Testis (tissue), 5 donors: Measurements from ENCODE around the gene HTR5A. TPM values are rescaled to one million over a fixed set of nuclear protein-coding genes. Genes with fewer than 3 reads are reported as not detected.

ENCODE experiments used
- DNase-seq: peaks from one replicate; pipeline ENCODE4 v3.0.0-alpha.2; 2019
- H3K27ac ChIP-seq, 2 donors: fragments of 200-600 bp; sonication (generic); one replicate each; pipeline ENCODE4 v1.5.1; 2019
- H3K27me3 ChIP-seq: fragments of 200-600 bp; sonication (generic); one replicate; pipeline ENCODE4 v1.5.1; 2019
- H3K36me3 ChIP-seq: fragments of 200-600 bp; sonication (generic); one replicate; pipeline ENCODE4 v1.5.1; 2017; ENCODE audit warnings: low read depth; ENCODE audit errors: missing control alignments
- H3K4me1 ChIP-seq: fragments of 200-600 bp; sonication (generic); one replicate; pipeline ENCODE4 v1.5.1; 2019
- H3K4me3 ChIP-seq, 2 donors: fragments of 200-600 bp; sonication (generic); one replicate each; pipeline ENCODE4 v1.5.1; 2017 to 2019
- H3K9me3 ChIP-seq: fragments of 200-600 bp; sonication (generic); one replicate; pipeline ENCODE4 v1.5.1; 2017
- POLR2A ChIP-seq: fragments of 450-650 bp; IDR thresholded peaks from one replicate; pipeline ENCODE4 v1.6.1; 2017; ENCODE audit warnings: antibody characterized with exemption, mild to moderate bottlenecking, moderate library complexity
- WGBS, 2 donors: methylation state at CpG; one replicate each; pipeline ENCODE4 v1.1.5; 2018; 5-methylcytosine and 5-hydroxymethylcytosine counted together
- intact Hi-C: fragments of 100-400 bp; cut with DNase I; formaldehyde crosslinking; loops from one replicate; pipeline ENCODE4 v1.15.1; 2023; ENCODE audit warnings: low total_unique reads
- long read RNA-seq, 2 donors: transcript quantifications; one replicate each; lab custom pipeline, GENCODE V29; 2026
- polyA plus RNA-seq: library from polyadenylated mRNA; stranded (reverse); fragments of 350-450 nt; fragmentation: Illumina TruSeq; extraction: RNeasy Lipid Tissue Mini Kit (QIAGEN cat#74804); gene quantifications from one replicate; pipeline ENCODE4 v1.2.3, GENCODE V29; 2014; ENCODE audit warnings: low read depth, low replicate concordance; ENCODE audit not compliant: insufficient read depth
- total RNA-seq, 2 donors: library from RNA; depleted of rRNA; stranded (reverse); fragments of >200 nt; gene quantifications; one replicate each; pipeline ENCODE4 v1.2.3, GENCODE V29; 2016
- TF ChIP-seq, protein P1 (sequence below), 3 experiments: fragments of 450-650 bp in 2 of 3; fragments of 200-600 bp in 1 of 3; sonication (generic) in 1 of 3; IDR thresholded peaks; one replicate each; pipeline ENCODE4 v1.5.1; 2016 to 2019; ENCODE audit warnings: antibody characterized with exemption in 3 of 3, mild to moderate bottlenecking in 2 of 3, moderate library complexity in 1 of 3

HTR5A gene
- total RNA-seq (under 1 TPM; 0.87 to 0.93 TPM), polyA plus RNA-seq (2.8 TPM)
- long read RNA-seq, donor 1, result 0 reads
- long read RNA-seq, donor 2, result 0 reads

DNA sequence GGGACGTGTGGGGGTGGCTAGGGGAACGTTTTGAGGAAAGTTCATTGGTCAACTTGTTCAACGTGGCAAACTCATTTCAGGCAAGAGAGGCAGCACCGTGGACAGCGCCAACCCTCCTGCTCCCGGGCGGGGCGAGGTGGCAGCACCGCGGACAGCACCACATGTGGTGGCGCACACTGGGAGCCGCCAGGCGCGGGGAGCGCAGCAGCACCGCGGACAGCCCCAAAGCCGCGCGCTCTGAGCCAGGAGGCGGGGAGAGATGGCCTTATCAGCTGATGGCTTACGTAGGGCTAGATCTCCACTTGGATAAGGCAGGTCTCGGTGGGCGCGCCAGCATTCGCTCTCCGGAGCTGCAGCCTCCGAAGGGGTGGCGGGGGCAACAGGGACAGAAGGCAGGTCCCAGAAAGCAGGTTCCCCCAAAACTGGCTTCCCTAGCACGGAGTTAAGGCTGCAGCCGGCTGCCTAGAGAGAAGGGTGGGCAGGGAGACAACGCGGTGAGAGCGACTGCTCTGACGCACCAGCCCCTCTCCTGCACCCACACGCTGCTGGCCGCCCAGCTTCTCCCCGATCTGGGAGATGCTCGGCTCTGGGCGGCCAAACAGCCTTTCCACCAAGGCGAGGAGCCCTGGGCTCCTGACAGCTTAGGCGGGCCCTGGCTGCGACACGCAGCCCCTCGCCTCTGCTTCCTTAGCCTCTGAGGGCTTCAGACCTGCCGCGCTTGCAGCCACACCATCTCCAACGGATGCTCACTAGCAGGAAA is at the start of gene HTR5A:
HTR5A (plus strand) TSS at position 333 of the 760 bp plus-strand sequence. CDS start 576 bp downstream, outside the sequence.
- Histone ChIP-seq H3K27ac (no peak within 1 kb of the TSS), H3K4me3 (no peak within 1 kb of the TSS), H3K4me1 (no peaks in the 10 kb centered on the region), H3K36me3 (no peaks in the 10 kb centered on the region), H3K9me3 (no peaks in the 10 kb centered on the region), H3K27me3 (no peaks in the 10 kb centered on the region)
- DNase-seq, result peak; percentile 91
- intact Hi-C loops, result no loop called here
- no peak for TF ChIP-seq POLR2A
- TF ChIP-seq, protein P1, sequence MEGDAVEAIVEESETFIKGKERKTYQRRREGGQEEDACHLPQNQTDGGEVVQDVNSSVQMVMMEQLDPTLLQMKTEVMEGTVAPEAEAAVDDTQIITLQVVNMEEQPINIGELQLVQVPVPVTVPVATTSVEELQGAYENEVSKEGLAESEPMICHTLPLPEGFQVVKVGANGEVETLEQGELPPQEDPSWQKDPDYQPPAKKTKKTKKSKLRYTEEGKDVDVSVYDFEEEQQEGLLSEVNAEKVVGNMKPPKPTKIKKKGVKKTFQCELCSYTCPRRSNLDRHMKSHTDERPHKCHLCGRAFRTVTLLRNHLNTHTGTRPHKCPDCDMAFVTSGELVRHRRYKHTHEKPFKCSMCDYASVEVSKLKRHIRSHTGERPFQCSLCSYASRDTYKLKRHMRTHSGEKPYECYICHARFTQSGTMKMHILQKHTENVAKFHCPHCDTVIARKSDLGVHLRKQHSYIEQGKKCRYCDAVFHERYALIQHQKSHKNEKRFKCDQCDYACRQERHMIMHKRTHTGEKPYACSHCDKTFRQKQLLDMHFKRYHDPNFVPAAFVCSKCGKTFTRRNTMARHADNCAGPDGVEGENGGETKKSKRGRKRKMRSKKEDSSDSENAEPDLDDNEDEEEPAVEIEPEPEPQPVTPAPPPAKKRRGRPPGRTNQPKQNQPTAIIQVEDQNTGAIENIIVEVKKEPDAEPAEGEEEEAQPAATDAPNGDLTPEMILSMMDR (IDR thresholded peaks at IDR 0.05), result no peak
- 0 to 2% methylated on average over 5 to 41 of the region's 48 CpGs for WGBS, 2 donors

DNA sequence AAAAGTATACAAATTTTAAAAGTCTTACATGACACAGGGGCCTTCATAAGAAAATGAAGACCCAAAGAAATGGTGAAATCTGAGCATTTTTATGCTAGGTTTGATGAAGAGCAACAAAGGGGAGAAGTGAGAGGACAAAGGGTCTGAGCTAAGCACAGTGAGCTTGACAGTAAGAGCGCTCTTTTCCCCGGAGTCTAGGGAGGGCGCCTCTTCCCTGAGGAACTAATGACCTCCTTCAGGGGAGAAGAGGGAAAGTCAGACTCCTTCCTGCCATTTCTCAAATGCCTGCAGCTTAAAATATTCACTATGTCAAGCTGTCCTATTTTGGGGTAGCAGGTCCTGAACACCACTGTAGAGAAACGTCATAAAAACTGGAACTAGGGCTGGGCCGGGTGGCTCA is 49.1 kb upstream of the HTR5A start:
- TF ChIP-seq, protein P1 (IDR thresholded peaks at IDR 0.05), result no peak
- no peak for TF ChIP-seq POLR2A

DNA sequence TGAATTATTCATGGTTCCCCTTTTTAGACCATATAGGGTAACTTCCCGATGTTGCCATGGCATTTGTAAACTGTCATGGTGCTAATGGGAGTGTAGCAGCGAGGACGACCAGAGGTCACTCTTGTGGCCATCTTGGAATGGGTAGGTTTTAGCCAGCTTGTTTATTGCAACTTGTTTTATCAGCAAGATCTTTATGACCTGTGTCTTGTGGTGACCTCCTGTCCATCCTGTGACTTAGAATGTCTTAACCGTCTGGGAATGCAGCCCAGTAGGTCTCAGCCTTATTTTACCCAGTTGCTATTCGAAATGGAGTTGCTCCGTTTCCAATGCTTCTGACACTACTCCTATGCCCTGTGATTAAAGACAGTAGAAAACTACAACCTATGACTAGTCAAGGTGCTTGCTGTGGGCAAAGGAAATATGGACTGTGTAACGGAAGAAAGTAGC is 48.4 kb upstream of the HTR5A start:
- no peak for DNase-seq
- 56 to 63% methylated on average over 7 of the region's 7 CpGs for WGBS, 2 donors
- Histone ChIP-seq H3K4me1 (no peaks in the 10 kb centered on the region), H3K27ac (no peak overlapping the region), H3K4me3 (no peak overlapping the region), H3K27me3 (no peaks in the 10 kb centered on the region), H3K36me3 (no peaks in the 10 kb centered on the region), H3K9me3 (no peaks in the 10 kb centered on the region)
- intact Hi-C loops, result no loop called here
- TF ChIP-seq, protein P1 (IDR thresholded peaks at IDR 0.05), result no peak
- no peak for TF ChIP-seq POLR2A

More for the DNA sequence above, 49.1 kb upstream of the HTR5A start:
- intact Hi-C loops, result no loop called here
- DNase-seq, result no peak
- H3K4me1 ChIP-seq, result no peaks in the 10 kb centered on the region
- H3K27me3 ChIP-seq, result no peaks in the 10 kb centered on the region
- no peaks in the 10 kb centered on the region for H3K9me3 ChIP-seq
- no peak overlapping the region for H3K4me3 ChIP-seq
- 50 to 74% methylated on average over 5 of the region's 5 CpGs for WGBS, 2 donors
- no peaks in the 10 kb centered on the region for H3K36me3 ChIP-seq
- no peak overlapping the region for H3K27ac ChIP-seq

DNA sequence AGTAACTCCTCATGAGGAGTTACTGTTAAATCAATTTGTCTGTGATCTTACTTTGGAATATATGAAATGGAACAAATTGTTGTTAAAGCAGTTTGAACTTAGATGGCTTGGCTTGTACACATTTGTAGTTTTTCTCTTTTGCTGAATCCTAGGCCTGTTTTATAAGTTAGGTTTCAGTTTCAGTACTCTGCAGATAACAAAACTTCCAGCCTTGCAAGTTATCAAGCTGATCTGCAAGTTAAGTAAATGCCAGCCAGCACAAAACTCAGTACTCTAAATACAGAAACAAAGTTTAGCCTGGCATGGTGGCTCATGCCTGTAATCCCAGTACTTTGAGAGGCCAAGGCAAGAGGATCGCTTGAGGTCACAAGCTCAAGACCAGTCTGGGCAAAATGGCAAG is 42.2 kb upstream of the HTR5A start:
- Histone ChIP-seq H3K27me3 (no peaks in the 10 kb centered on the region), H3K4me1 (no peaks in the 10 kb centered on the region), H3K36me3 (no peaks in the 10 kb centered on the region), H3K4me3 (no peak overlapping the region), H3K27ac (no peak overlapping the region), H3K9me3 (no peaks in the 10 kb centered on the region)
- intact Hi-C loops, result no loop called here
- TF ChIP-seq, protein P1 (IDR thresholded peaks at IDR 0.05), result no peak
- WGBS, 2 donors, result 90 to 100% methylated on average over 1 of the region's 1 CpG
- no peak for DNase-seq
